ENCODE measurements around the gene ISCA1.
"Not testable (repeated sequence)": the region's sequence is repeated elsewhere in the genome, so short reads cannot be mapped to it uniquely, and the experiment has no call there.

The ISCA1 gene

GRCh38 chr9:86282077-86282978 lies at the start of gene ISCA1:
Gene ISCA1 (minus strand): TSS chr9:86282538. CDS start chr9:86282458, 80 bp downstream.
- in situ Hi-C loops (cut with HindIII; ENCODE audit: low pct_ligation_motif_present, low pct_unique_long_range_greater_than_20kb, low sequenced_read_pairs), result no loop called here
- DNase-seq, result peak; percentile 91

- in situ Hi-C loops (cut with HindIII; ENCODE audit: low pct_ligation_motif_present, low pct_unique_long_range_greater_than_20kb, low sequenced_read_pairs), result no loop called here
- no peak for DNase-seq
Observed at GRCh38 chr9:86330186-86330585, 47.8 kb upstream of the ISCA1 start.

- no peak for DNase-seq
- in situ Hi-C loops (cut with HindIII; ENCODE audit: low pct_ligation_motif_present, low pct_unique_long_range_greater_than_20kb, low sequenced_read_pairs), result no loop called here
Observed at GRCh38 chr9:86329649-86330048, 47.3 kb upstream of the ISCA1 start.

DNA sequence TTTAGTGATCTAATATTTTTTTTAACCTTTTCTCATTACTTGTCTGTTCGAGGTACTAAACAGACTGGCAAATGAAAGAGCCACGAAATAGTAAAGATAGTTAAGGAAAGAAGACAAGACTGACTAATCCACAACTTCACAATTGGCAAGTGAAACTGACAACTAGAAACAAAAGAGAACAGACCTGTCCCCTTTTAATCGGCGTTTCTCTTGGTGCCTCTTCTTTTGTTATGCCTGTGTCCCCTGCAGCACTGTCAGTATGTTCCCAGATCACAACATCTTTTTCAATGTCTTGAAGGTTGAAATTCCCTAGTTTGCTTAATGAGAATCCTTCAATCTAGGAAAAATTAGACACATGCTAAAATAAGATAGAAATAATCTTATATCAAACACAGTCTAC lies 45.8 kb upstream of the ISCA1 start:
- in situ Hi-C loops (cut with HindIII; ENCODE audit: low pct_ligation_motif_present, low pct_unique_long_range_greater_than_20kb, low sequenced_read_pairs), result no loop called here
- DNase-seq, result no peak

- in situ Hi-C loops (cut with HindIII; ENCODE audit: low pct_ligation_motif_present, low pct_unique_long_range_greater_than_20kb, low sequenced_read_pairs), result no loop called here
Observed at GRCh38 chr9:86326536-86326935, 44.2 kb upstream of the ISCA1 start.

GRCh38 chr9:86324901-86325300 lies 42.6 kb upstream of the ISCA1 start:
- DNase-seq, result no peak
- in situ Hi-C loops (cut with HindIII; ENCODE audit: low pct_ligation_motif_present, low pct_unique_long_range_greater_than_20kb, low sequenced_read_pairs), result no loop called here

More at GRCh38 chr9:86326536-86326935, 44.2 kb upstream of the ISCA1 start:
- DNase-seq, result no peak

DNA sequence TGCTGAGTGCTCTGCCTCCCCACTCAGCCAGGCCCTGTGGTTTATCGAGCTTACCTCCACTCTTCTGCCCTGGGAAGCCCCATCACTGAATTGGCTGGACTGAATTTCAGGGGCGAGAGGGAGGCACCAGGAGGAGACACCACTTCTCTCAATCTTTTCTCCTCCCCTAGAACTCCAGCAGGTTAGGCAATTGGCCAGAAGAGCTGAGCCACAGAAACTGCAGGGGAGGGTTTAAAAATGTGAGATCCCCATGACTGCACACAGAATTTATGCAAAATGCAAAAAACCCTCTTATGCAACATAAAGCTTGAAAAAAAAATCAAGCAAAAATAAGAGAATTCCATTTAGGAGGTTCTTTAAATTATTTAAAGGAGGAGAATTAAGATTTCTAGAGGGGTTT lies 42.0 kb upstream of the ISCA1 start:
- in situ Hi-C loops (cut with HindIII; ENCODE audit: low pct_ligation_motif_present, low pct_unique_long_range_greater_than_20kb, low sequenced_read_pairs), result no loop called here
- DNase-seq, result no peak

DNA sequence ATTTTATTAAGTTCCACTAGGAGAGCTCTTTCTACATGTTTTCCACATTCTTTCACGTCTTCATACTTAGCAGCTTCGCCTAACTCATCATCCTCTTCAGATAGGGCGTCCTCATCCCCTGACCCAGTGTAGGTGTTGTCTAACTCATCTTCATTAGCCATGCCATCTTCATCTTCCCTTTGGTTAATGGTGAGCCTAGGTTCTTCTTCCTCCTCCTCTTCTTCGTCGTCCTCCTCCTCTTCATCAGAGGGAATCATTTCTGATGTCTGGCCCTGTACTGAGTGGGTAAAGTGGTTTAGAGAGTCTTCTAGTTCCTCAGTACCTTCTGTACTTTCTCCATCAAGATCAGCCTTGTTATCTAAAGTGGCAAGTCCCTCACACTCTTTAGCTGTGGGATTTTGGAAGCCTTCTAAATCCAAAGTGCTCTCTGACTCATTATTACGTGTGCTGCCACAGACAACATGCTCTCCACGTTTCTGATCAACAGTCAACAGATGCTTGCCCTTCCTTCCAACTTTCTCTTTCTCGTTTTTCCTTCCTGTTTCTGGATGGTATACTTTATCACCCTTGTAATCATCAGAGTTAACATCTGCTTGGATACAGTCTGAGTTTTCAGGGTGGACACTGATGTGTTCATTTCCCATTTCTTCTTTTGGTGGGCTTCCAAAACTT lies 40.8 kb upstream of the ISCA1 start:
- DNase-seq, result no peak
- in situ Hi-C loops (cut with HindIII; ENCODE audit: low pct_ligation_motif_present, low pct_unique_long_range_greater_than_20kb, low sequenced_read_pairs), result no loop called here

- peak; percentile 20 for DNase-seq
- in situ Hi-C loops (cut with HindIII; ENCODE audit: low pct_ligation_motif_present, low pct_unique_long_range_greater_than_20kb, low sequenced_read_pairs), result no loop called here
Observed at GRCh38 chr9:86321373-86321772, 39.0 kb upstream of the ISCA1 start.

- in situ Hi-C loops (cut with HindIII; ENCODE audit: low pct_ligation_motif_present, low pct_unique_long_range_greater_than_20kb, low sequenced_read_pairs), result no loop called here
- no peak for DNase-seq
Observed at GRCh38 chr9:86318187-86318586, 35.8 kb upstream of the ISCA1 start.

DNA sequence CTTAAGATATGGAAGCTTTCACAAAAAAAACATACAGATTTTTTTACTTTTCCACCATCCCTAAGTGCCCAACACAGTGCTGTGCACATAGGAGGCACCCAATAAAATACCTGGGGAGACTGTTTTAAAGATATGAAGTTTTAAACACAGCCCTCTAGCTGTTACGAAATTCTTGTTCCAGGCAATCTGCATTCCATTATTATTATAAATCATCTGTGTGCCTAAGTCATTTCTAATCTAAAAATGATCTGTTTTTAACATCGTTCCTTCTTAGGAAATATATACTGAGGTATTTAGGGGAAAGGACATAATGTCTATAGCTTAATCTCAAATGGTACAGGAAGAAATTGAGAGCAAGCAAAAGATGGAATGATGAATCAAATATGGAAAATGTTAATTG lies 32.7 kb upstream of the ISCA1 start:
- in situ Hi-C loops (cut with HindIII; ENCODE audit: low pct_ligation_motif_present, low pct_unique_long_range_greater_than_20kb, low sequenced_read_pairs), result no loop called here
- DNase-seq, result no peak

DNA sequence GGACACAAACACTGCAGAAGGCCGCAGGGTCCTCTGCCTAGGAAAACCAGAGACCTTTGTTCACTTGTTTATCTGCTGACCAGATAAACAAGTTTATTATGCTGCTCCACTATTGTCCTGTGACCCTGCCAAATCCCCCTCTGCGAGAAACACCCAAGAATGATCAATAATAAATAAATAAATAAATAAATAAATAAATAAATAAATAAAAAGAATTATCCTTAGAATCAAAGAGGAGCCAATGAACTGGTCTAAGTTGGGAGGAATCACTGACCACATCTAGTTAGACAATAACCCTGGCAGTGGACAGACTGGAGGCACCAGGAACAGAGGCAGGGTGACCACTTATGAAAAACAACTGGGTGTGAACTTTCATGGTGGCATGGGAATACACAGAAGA lies 30.6 kb upstream of the ISCA1 start:
- DNase-seq; in situ Hi-C loops (cut with HindIII; ENCODE audit: low pct_ligation_motif_present, low pct_unique_long_range_greater_than_20kb, low sequenced_read_pairs): not testable (repeated sequence)

- in situ Hi-C loops (cut with HindIII; ENCODE audit: low pct_ligation_motif_present, low pct_unique_long_range_greater_than_20kb, low sequenced_read_pairs), result no loop called here
Observed at GRCh38 chr9:86308687-86309086, 26.3 kb upstream of the ISCA1 start.

DNA sequence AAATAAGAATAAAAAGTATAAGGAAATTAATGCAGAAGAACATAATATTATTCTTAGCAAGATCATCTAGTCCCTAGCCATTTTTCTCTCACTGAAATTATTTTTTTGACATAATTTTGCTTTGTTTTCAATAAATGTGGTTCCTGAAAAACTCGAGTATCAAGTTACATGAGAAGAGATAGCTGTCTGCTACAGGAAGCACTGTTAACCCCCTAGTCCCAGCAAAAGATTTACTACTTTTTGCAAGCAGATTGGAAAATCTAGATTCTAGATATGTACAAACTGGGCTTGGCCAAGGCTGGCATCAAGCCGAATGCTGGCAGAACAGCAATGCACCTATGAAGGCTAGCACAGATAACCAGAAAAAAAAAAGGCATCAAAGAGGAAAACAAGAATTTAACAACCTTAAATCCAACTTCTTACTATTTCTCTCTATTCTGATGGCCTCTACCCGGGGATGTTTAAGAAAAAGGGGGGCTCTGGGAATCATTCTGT lies 21.9 kb upstream of the ISCA1 start:
- DNase-seq, result no peak
- in situ Hi-C loops (cut with HindIII; ENCODE audit: low pct_ligation_motif_present, low pct_unique_long_range_greater_than_20kb, low sequenced_read_pairs), result no loop called here

More at GRCh38 chr9:86308687-86309086, 26.3 kb upstream of the ISCA1 start:
- DNase-seq, result no peak

- DNase-seq, result no peak
- in situ Hi-C loops (cut with HindIII; ENCODE audit: low pct_ligation_motif_present, low pct_unique_long_range_greater_than_20kb, low sequenced_read_pairs), result no loop called here
Observed at GRCh38 chr9:86303316-86303975, 21.1 kb upstream of the ISCA1 start.

DNA sequence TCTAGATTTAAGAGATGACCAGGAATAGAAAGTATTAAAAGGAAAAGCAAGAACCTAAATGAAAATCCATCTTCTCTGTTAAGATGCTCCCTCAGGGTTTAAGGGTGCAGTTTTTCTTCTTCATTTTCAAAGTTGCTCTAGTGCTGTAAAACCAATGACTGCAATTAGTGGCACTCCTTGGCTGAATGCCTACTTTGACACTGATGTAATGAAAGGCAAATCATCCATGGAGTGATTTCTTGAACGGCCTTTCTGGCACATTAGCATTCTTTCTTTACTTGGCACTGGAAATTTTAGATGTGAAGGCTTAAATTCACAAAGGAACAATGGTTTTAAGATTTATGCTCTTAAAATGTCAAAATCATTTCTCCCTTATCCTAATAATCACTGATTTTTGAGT lies 19.3 kb upstream of the ISCA1 start:
- in situ Hi-C loops (cut with HindIII; ENCODE audit: low pct_ligation_motif_present, low pct_unique_long_range_greater_than_20kb, low sequenced_read_pairs), result no loop called here
- no peak for DNase-seq

DNA sequence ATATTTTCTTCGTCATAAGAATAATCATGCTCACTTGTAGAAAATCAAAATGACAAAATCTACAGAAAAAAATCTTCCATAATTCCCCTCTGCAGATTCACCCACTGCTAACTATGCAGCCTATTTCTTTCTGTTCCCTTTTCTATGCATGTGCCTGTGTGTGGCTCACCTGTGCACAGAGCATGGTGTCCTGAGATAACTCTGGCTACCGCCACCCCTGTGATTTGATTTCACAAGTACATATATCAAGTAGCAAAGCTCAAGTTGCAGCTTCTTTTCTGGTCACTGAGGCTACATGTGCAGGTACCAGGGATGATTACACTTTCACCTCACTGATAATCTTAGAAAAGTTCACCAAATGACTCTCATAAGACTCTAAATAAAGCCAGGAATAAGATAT lies 18.4 kb upstream of the ISCA1 start:
- in situ Hi-C loops (cut with HindIII; ENCODE audit: low pct_ligation_motif_present, low pct_unique_long_range_greater_than_20kb, low sequenced_read_pairs), result no loop called here
- DNase-seq, result no peak

GRCh38 chr9:86298873-86299272 lies 16.5 kb upstream of the ISCA1 start:
- in situ Hi-C loops (cut with HindIII; ENCODE audit: low pct_ligation_motif_present, low pct_unique_long_range_greater_than_20kb, low sequenced_read_pairs), result no loop called here
- DNase-seq, result no peak

DNA sequence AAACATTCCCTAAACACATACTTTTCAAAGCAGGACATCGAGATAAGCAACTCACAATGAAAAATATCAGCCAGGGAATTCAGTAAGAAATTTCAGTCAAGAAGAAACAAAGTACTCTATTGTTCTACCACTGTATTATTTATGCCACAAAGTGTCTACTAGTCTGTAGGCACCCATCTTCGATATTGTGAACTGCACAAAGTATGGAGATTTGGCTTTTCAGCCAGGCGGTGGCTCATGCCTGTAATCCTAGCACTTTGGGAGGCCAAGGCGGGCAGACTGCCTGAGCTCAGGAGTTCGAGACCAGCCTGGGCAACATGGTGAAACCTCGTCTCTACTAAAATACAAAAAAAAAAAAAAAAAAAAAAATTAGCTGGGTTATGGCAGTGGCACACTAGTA lies 8.0 kb upstream of the ISCA1 start:
- DNase-seq; in situ Hi-C loops (cut with HindIII; ENCODE audit: low pct_ligation_motif_present, low pct_unique_long_range_greater_than_20kb, low sequenced_read_pairs): not testable (repeated sequence)
